Peyer's patch (tissue), 4 donors: ENCODE results near the gene CRTC1.

Experiments
- POLR2A ChIP-seq, 2 donors: fragments of 450-650 bp; IDR thresholded peaks; one replicate each; pipeline ENCODE4 v1.5.1; 2017; ENCODE audit warnings: antibody characterized with exemption in 2 of 2, mild to moderate bottlenecking in 2 of 2, moderate library complexity in 2 of 2
- TF ChIP-seq, protein P1 (sequence below), 6 experiments: fragments of 450-650 bp in 4 of 6; fragments of 200-600 bp in 2 of 6; sonication (generic) in 1 of 6; IDR thresholded peaks; one replicate each; pipeline ENCODE4 v1.5.1; 2017 to 2019; ENCODE audit warnings: antibody characterized with exemption in 6 of 6, mild to moderate bottlenecking in 3 of 6, moderate library complexity in 1 of 6

DNA sequence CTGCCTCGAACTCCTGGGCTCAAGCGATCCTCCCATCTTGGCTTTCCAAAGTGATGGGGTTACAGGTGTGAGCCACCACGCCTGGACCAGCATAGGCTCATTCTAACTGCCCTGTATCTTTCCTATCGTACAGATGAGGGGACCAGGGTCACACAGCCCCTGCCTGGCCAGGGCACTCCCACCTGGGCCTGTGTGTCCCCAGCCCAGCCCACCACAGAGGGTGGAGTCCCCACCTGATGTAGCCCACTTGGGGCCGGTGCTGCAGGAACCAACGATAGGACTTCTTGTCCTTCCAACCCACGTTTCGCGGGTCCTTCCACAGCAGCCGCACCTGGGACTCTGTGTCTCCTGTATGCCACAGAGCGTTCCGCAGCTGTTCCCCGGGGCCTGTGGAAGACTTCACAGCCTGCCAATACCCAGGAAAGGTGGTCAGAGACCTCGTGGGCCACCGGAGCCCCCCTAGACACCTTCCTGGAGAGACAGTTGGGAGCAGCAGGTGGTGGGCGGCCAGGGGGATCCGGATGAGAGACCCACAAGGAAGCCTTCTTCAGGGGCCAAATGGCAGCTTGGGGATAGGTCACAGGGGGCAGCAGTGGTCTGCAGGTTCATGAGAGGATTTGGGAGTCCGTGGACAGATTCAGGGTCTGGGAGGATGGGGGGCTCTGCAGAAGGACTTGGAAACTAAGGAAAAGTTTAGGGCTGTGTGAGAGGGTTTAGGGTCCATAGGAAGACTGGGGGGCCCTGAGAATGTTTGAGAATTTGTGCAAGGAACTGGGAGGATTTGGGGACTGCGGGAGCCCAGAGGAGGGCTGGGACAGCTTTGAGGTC is 100.7 kb downstream of the CRTC1 start:
- TF ChIP-seq POLR2A (IDR thresholded peaks at IDR 0.05), result no peak
- TF ChIP-seq, protein P1, sequence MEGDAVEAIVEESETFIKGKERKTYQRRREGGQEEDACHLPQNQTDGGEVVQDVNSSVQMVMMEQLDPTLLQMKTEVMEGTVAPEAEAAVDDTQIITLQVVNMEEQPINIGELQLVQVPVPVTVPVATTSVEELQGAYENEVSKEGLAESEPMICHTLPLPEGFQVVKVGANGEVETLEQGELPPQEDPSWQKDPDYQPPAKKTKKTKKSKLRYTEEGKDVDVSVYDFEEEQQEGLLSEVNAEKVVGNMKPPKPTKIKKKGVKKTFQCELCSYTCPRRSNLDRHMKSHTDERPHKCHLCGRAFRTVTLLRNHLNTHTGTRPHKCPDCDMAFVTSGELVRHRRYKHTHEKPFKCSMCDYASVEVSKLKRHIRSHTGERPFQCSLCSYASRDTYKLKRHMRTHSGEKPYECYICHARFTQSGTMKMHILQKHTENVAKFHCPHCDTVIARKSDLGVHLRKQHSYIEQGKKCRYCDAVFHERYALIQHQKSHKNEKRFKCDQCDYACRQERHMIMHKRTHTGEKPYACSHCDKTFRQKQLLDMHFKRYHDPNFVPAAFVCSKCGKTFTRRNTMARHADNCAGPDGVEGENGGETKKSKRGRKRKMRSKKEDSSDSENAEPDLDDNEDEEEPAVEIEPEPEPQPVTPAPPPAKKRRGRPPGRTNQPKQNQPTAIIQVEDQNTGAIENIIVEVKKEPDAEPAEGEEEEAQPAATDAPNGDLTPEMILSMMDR (IDR thresholded peaks at IDR 0.05), result no peak
